RWPE2 (cell line): ENCODE measurements around the gene SLC5A1.
"Not testable (repeated sequence)": the region's sequence is repeated elsewhere in the genome, so short reads cannot be mapped to it uniquely, and the experiment has no call there.

ENCODE experiments used
- ATAC-seq: fragments of 200-7000 bp; cut with Tn5 transposase; 3 replicates; pipeline ENCODE4 v1.9.1; 2021; ENCODE audit warnings: low read depth
- DNase-seq: peaks from one replicate; pipeline ENCODE4 v3.0.0-alpha.2; 2020; ENCODE audit warnings: low spot score
- H3K27ac ChIP-seq: fragments of 450-650 bp; 2 replicates; pipeline ENCODE4 v1.5.1; 2017; ENCODE audit warnings: mild to moderate bottlenecking; ENCODE audit not compliant: poor library complexity, severe bottlenecking
- H3K27me3 ChIP-seq: fragments of 250-450 bp; sonication (Bioruptor Pico); 2 replicates; pipeline ENCODE4 v1.5.1; 2021; ENCODE audit warnings: mild to moderate bottlenecking, moderate library complexity; ENCODE audit not compliant: insufficient read depth, poor library complexity, severe bottlenecking
- H3K36me3 ChIP-seq: fragments of 250-450 bp; sonication (Bioruptor Pico); 2 replicates; pipeline ENCODE4 v1.5.1; 2020; ENCODE audit warnings: low read depth, mild to moderate bottlenecking, moderate library complexity
- H3K4me1 ChIP-seq: fragments of 250-450 bp; sonication (Bioruptor Pico); 2 replicates; pipeline ENCODE4 v1.5.1; 2021; ENCODE audit warnings: mild to moderate bottlenecking, moderate library complexity; ENCODE audit not compliant: insufficient read depth, poor library complexity, severe bottlenecking
- H3K4me3 ChIP-seq: fragments of 250-450 bp; sonication (Bioruptor Pico); 2 replicates; pipeline ENCODE4 v1.5.1; 2021; ENCODE audit warnings: mild to moderate bottlenecking, moderate library complexity; ENCODE audit not compliant: severe bottlenecking
- H3K9me3 ChIP-seq: fragments of 250-450 bp; sonication (Bioruptor Pico); 2 replicates; pipeline ENCODE4 v1.5.1; 2021; ENCODE audit warnings: mild to moderate bottlenecking, moderate library complexity; ENCODE audit not compliant: severe bottlenecking
- TF ChIP-seq, protein P1 (sequence below): fragments of 450-650 bp; IDR thresholded peaks from one replicate; pipeline ENCODE4 v1.5.1; 2017; ENCODE audit warnings: mild to moderate bottlenecking, moderate library complexity; ENCODE audit not compliant: poor library complexity, severe bottlenecking

SLC5A1 gene

DNA sequence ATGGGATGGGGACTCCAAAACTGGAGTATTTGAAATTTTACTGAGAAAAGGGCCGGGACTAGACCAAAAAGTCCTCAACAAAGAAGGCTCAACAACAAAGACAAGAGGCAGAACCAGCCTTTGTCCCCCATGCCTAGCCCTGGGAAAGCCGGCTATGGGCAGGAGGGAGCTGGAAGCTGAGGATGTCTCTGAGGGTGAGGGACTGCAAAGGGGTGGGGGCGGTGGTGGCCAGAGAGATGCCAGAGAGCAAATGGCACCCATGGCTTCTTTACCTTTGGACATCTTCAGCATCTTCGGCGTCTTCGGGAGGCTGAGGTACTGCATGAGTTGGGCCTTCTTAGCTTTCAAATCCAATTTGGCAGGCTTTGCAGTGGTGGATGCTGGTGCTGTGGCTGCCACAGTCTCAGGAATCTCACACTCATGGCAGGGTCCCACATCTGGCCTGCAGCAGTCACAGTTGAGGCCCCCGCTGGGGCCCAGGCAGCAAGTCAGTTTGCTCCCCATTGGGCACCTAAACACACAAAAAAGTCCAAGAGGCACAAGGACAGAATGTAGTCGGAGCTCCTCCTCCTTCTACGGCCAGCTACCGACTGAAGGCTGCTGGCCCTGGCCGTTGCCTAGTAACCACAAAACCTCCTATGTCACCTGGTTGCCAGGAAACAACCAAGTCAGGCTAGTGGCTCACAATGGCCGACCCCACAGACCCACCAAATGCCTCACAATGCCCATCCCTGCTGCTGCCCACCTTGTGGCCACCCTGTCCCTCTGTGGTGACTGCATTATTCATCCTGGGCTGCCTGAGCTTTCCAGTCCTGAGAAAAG is 115.9 kb downstream of the SLC5A1 start, which contains the start of gene C22orf42:
TSS of gene C22orf42 (minus strand) at position 592 of the 822 bp plus-strand sequence. CDS start at position 504, 88 bp downstream.
- Histone ChIP-seq H3K27me3 (peaks cover 13% of the 10 kb centered on the region), H3K36me3 (no peaks in the 10 kb centered on the region), H3K27ac (no peak within 1 kb of the TSS), H3K4me3 (no peak within 1 kb of the TSS), H3K4me1 (no peaks in the 10 kb centered on the region), H3K9me3 (no peaks in the 10 kb centered on the region)
- ATAC-seq: no peak
- no peak for DNase-seq
- TF ChIP-seq, protein P1, sequence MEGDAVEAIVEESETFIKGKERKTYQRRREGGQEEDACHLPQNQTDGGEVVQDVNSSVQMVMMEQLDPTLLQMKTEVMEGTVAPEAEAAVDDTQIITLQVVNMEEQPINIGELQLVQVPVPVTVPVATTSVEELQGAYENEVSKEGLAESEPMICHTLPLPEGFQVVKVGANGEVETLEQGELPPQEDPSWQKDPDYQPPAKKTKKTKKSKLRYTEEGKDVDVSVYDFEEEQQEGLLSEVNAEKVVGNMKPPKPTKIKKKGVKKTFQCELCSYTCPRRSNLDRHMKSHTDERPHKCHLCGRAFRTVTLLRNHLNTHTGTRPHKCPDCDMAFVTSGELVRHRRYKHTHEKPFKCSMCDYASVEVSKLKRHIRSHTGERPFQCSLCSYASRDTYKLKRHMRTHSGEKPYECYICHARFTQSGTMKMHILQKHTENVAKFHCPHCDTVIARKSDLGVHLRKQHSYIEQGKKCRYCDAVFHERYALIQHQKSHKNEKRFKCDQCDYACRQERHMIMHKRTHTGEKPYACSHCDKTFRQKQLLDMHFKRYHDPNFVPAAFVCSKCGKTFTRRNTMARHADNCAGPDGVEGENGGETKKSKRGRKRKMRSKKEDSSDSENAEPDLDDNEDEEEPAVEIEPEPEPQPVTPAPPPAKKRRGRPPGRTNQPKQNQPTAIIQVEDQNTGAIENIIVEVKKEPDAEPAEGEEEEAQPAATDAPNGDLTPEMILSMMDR: no peak

DNA sequence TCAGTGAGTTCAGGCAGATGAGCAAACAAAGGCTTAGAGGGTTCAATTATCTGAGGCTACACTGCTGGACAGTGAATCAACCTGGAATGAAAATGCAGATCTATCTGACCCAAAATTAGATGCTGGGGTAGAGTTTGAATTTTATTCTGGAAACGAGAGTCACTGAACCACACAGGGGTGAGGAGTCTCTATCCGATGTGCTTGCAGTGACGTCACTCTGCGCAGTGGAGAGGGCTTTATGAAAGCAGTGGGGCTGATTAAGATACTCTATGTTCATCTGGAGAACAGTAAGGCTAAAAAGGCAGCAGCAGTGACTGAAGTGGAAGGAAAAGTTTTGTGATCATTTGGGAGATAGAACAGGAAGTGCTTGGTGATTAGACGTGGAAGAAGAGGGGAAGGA is 117.3 kb downstream of the SLC5A1 start:
- ATAC-seq: not testable (repeated sequence)

More for the DNA sequence above, 117.3 kb downstream of the SLC5A1 start:
- not testable (repeated sequence) for H3K9me3 ChIP-seq, H3K27ac ChIP-seq, H3K36me3 ChIP-seq, H3K4me1 ChIP-seq, DNase-seq, H3K4me3 ChIP-seq
- peaks cover 13% of the 10 kb centered on the region for H3K27me3 ChIP-seq
